IMR-90 (cell line): ENCODE results near the gene COG2. TPM values are rescaled to one million over a fixed set of nuclear protein-coding genes. Genes with fewer than 3 reads are reported as not detected.

Experiments
- ATAC-seq: fragments of 200-7000 bp; cut with Tn5 transposase; 2 replicates; pipeline ENCODE4 v1.9.1; 2020; ENCODE audit warnings: low read depth, mild to moderate bottlenecking, moderate library complexity
- BruUV-seq: library from RNA; stranded (reverse); fragments of 400-500 nt; replicated peaks from 2 replicates; lab custom pipeline; 2021; lab: Mats Ljungman, UMichigan
- CTCF ChIA-PET: fragments of 300-600 bp; formaldehyde crosslinking; extraction: SDS; loops from one replicate; lab custom pipeline; 2021; ENCODE audit warnings: antibody characterized with exemption; lab: Yijun Ruan, JAX
- POLR2A ChIA-PET: fragments of 300-600 bp; sonication (Branson Sonifier 250); formaldehyde crosslinking; loops from one replicate; lab custom pipeline; 2022; ENCODE audit warnings: antibody characterized with exemption; ENCODE audit not compliant: unreplicated experiment; lab: Charles Lee
- DNase-seq: peaks from one replicate; pipeline ENCODE4 v3.0.0; 2013
- H2AFZ ChIP-seq: replicated peaks from 2 replicates; pipeline ENCODE3; 2013; ENCODE audit warnings: low read length, mild to moderate bottlenecking; ENCODE audit not compliant: poor library complexity
- H2AK5ac ChIP-seq: 2 replicates; pipeline ENCODE4 v1.6.1; 2013; ENCODE audit warnings: low read depth, low read length, inconsistent platforms
- H2AK9ac ChIP-seq: replicated peaks from 2 replicates; pipeline ENCODE3; 2013; ENCODE audit warnings: mild to moderate bottlenecking, low read depth, low read length, moderate library complexity; ENCODE audit not compliant: poor library complexity
- H2BK120ac ChIP-seq: 2 replicates; pipeline ENCODE4 v1.6.1; 2013; ENCODE audit warnings: low read depth, low read length, inconsistent platforms
- H2BK15ac ChIP-seq: 3 replicates; pipeline ENCODE4 v1.6.1; 2013; ENCODE audit warnings: low read depth, low read length, inconsistent platforms
- H2BK20ac ChIP-seq: 2 replicates; pipeline ENCODE4 v1.6.1; 2013; ENCODE audit warnings: low read depth, mild to moderate bottlenecking, inconsistent platforms, low read length, moderate library complexity
- H2BK5ac ChIP-seq: 2 replicates; pipeline ENCODE4 v1.6.1; 2013; ENCODE audit warnings: mild to moderate bottlenecking, low read depth, low read length, inconsistent platforms; ENCODE audit not compliant: poor library complexity, severe bottlenecking
- H3K14ac ChIP-seq: replicated peaks from 2 replicates; pipeline ENCODE4 v1.6.1; 2013; ENCODE audit warnings: low read depth, low read length, inconsistent platforms
- H3K18ac ChIP-seq: 2 replicates; pipeline ENCODE4 v1.6.1; 2013; ENCODE audit warnings: low read depth, low read length, control low read depth
- H3K23ac ChIP-seq: 2 replicates; pipeline ENCODE4 v1.6.1; 2013; ENCODE audit warnings: low read depth, low read length, inconsistent platforms
- H3K27ac ChIP-seq: 2 replicates; pipeline ENCODE4 v1.5.1; 2013; ENCODE audit warnings: mild to moderate bottlenecking, control low read depth, low read length; ENCODE audit not compliant: insufficient read depth
- H3K27me3 ChIP-seq: 2 replicates; pipeline ENCODE4 v1.6.1; 2013; ENCODE audit warnings: low read length; ENCODE audit not compliant: control insufficient read depth, insufficient read depth
- H3K36me3 ChIP-seq: 2 replicates; pipeline ENCODE4 v1.6.1; 2013; ENCODE audit warnings: low read length, mixed read lengths; ENCODE audit not compliant: control insufficient read depth, insufficient read depth
- H3K4ac ChIP-seq: 2 replicates; pipeline ENCODE4 v1.6.1; 2013; ENCODE audit warnings: low read depth, low read length, inconsistent platforms
- H3K4me1 ChIP-seq: 2 replicates; pipeline ENCODE4 v1.6.1; 2013; ENCODE audit warnings: low read length, mixed read lengths; ENCODE audit not compliant: control insufficient read depth, insufficient read depth
- H3K4me2 ChIP-seq: 2 replicates; pipeline ENCODE4 v1.6.1; 2013; ENCODE audit warnings: low read depth, mild to moderate bottlenecking, control low read depth, low read length, moderate library complexity
- H3K4me3 ChIP-seq: 2 replicates; pipeline ENCODE4 v1.5.1; 2013; ENCODE audit warnings: low read depth, mild to moderate bottlenecking, control low read depth, low read length, moderate library complexity; ENCODE audit not compliant: insufficient read depth
- H3K56ac ChIP-seq: 2 replicates; pipeline ENCODE4 v1.6.1; 2013; ENCODE audit warnings: low read length, inconsistent platforms; ENCODE audit not compliant: insufficient read depth; ENCODE audit errors: extremely low read depth
- H3K79me1 ChIP-seq, 2 experiments: 2 replicates each; pipeline ENCODE4 v1.6.1; 2013; ENCODE audit warnings: low read length in 2 of 2, inconsistent platforms in 1 of 2, low read depth in 1 of 2
- H3K9ac ChIP-seq: 2 replicates; pipeline ENCODE4 v1.6.1; 2013; ENCODE audit warnings: low read depth, low read length, control low read depth
- H3K9me1 ChIP-seq: 2 replicates; pipeline ENCODE4 v1.6.1; 2013; ENCODE audit warnings: low read length, inconsistent platforms; ENCODE audit not compliant: insufficient read depth
- H3K9me3 ChIP-seq: 2 replicates; pipeline ENCODE4 v1.6.1; 2013; ENCODE audit warnings: low read length; ENCODE audit not compliant: control insufficient read depth, insufficient read depth
- H4K20me1 ChIP-seq: 2 replicates; pipeline ENCODE4 v1.6.1; 2013; ENCODE audit warnings: low read length, inconsistent platforms; ENCODE audit not compliant: insufficient read depth
- H4K5ac ChIP-seq: 2 replicates; pipeline ENCODE4 v1.6.1; 2013; ENCODE audit warnings: mild to moderate bottlenecking, low read depth, low read length, control low read depth
- H4K8ac ChIP-seq, 2 experiments: 2 replicates each; pipeline ENCODE4 v1.6.1; 2013; ENCODE audit warnings: low read depth in 2 of 2, low read length in 2 of 2, control low read depth in 1 of 2, inconsistent platforms in 1 of 2
- H4K91ac ChIP-seq: 2 replicates; pipeline ENCODE4 v1.6.1; 2013; ENCODE audit warnings: low read depth, low read length, inconsistent platforms; ENCODE audit not compliant: insufficient read depth
- NFE2L2 ChIP-seq: fragments of 150-350 bp; IDR thresholded peaks from 2 replicates; pipeline ENCODE4 v1.6.1; 2016; ENCODE audit warnings: low read depth, mild to moderate bottlenecking, low read length
- RFX5 ChIP-seq: IDR thresholded peaks from 2 replicates; pipeline ENCODE4 v1.8.0; 2012; ENCODE audit warnings: low read depth, mild to moderate bottlenecking, low read length, moderate library complexity
- SMC3 ChIP-seq: fragments of 150-350 bp; IDR thresholded peaks from 2 replicates; pipeline ENCODE4 v1.6.1; 2016; ENCODE audit warnings: low read depth, mild to moderate bottlenecking, antibody characterized with exemption, low read length, moderate library complexity
- WGBS, 2 experiments: methylation state at CpG; one replicate each; pipeline versions ENCODE4 v1.1.5 to v1.1.7; 2013; ENCODE audit warnings: missing lambda C conversion rate in 2 of 2; ENCODE audit not compliant: insufficient read length in 1 of 2; ENCODE audit errors: extremely low coverage in 2 of 2; 5-methylcytosine and 5-hydroxymethylcytosine counted together
- dilution Hi-C: fragments of 300-500 bp; cut with HindIII; formaldehyde crosslinking; loops from one replicate; pipeline ENCODE4 v1.14.3; 2018; ENCODE audit warnings: low sequenced_read_pairs; ENCODE audit not compliant: unreplicated experiment
- in situ Hi-C: fragments of 300-500 bp; cut with MboI; formaldehyde crosslinking; loops from 3 replicates; pipeline ENCODE4 v1.14.3; 2019; ENCODE audit warnings: low sequenced_read_pairs, inconsistent platforms, mixed read lengths
- intact Hi-C: fragments of 100-400 bp; cut with micrococcal nuclease; formaldehyde crosslinking; loops from 2 replicates; pipeline ENCODE4 v1.10.0; 2022
- polyA plus RNA-seq, 3 experiments: library from polyadenylated mRNA; depleted of rRNA; stranded (reverse); fragments of >200 nt; gene quantifications; 2 replicates each; pipeline ENCODE4 v1.2.3, GENCODE V29; 2012; ENCODE audit warnings: low replicate concordance in 1 of 3
- total RNA-seq: library from RNA; depleted of rRNA; stranded (reverse); fragments of >200 nt; gene quantifications from 2 replicates; pipeline ENCODE4 v1.2.3, GENCODE V29; 2012
- TF ChIP-seq, protein P1 (sequence below): conservative IDR thresholded peaks from 2 replicates; pipeline ENCODE4 v1.5.1; 2012; ENCODE audit warnings: mild to moderate bottlenecking, low read depth, low read length, improper control_type of control experiment

The COG2 gene
- total and polyA plus RNA-seq, 2 of the 4 experiments (the other 2 are of a cell fraction): 9.1 to 16.7 TPM

GRCh38 chr1:230701434-230701833 is 59.2 kb downstream of the COG2 start:
- Histone ChIP-seq H3K4me1 (peaks cover 2% of the 10 kb centered on the region; the same call in 1 of the 2 replicates), H3K27me3 (peaks cover 2% of the 10 kb centered on the region), H3K18ac (no peak overlapping the region), H3K27ac (no peak overlapping the region), H3K4me3 (no peak overlapping the region), H4K91ac (no peak overlapping the region), H4K5ac (no peak overlapping the region), H3K14ac (no peak overlapping the region), H3K56ac (no peak overlapping the region), H2AK5ac (no peak overlapping the region), H2BK20ac (no peak overlapping the region), H3K9ac (no peak overlapping the region), H4K20me1 (no peaks in the 10 kb centered on the region), H3K23ac (no peak overlapping the region), H4K8ac (no peak overlapping the region), H2BK5ac (no peak overlapping the region), H3K79me1 (no peaks in the 10 kb centered on the region), H3K4ac (no peak overlapping the region), H2AK9ac (no peak overlapping the region), H3K4me2 (no peak overlapping the region), H3K9me3 (no peaks in the 10 kb centered on the region), H3K9me1 (no peaks in the 10 kb centered on the region), H2BK120ac (no peak overlapping the region), H2BK15ac (no peak overlapping the region), H2AFZ (no peak overlapping the region), H3K36me3 (no peaks in the 10 kb centered on the region)
- 89% methylated on average over 15 of the region's 17 CpGs; no CpG with 5 or more reads in 1 of the 2 experiments for WGBS, 2 experiments
- CTCF ChIA-PET: no interaction called here
- DNase-seq (no peak), ATAC-seq (no peak)
- dilution Hi-C loops (no loop called here), in situ Hi-C loops (no loop called here), intact Hi-C loops (no loop called here)
- TF ChIP-seq NFE2L2 (no peak), RFX5 (no peak), SMC3 (no peak)
- TF ChIP-seq, protein P1, sequence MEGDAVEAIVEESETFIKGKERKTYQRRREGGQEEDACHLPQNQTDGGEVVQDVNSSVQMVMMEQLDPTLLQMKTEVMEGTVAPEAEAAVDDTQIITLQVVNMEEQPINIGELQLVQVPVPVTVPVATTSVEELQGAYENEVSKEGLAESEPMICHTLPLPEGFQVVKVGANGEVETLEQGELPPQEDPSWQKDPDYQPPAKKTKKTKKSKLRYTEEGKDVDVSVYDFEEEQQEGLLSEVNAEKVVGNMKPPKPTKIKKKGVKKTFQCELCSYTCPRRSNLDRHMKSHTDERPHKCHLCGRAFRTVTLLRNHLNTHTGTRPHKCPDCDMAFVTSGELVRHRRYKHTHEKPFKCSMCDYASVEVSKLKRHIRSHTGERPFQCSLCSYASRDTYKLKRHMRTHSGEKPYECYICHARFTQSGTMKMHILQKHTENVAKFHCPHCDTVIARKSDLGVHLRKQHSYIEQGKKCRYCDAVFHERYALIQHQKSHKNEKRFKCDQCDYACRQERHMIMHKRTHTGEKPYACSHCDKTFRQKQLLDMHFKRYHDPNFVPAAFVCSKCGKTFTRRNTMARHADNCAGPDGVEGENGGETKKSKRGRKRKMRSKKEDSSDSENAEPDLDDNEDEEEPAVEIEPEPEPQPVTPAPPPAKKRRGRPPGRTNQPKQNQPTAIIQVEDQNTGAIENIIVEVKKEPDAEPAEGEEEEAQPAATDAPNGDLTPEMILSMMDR: no peak
- POLR2A ChIA-PET: no interaction called here
- BruUV-seq: no TSS peak
